SHP77 (cell line): ENCODE data around the gene WNT4.

Experiments
- DNase-seq, 2 experiments: peaks; one replicate each; lab custom pipeline; 2025; lab: John Stamatoyannopoulos, UW

Gene WNT4

DNA sequence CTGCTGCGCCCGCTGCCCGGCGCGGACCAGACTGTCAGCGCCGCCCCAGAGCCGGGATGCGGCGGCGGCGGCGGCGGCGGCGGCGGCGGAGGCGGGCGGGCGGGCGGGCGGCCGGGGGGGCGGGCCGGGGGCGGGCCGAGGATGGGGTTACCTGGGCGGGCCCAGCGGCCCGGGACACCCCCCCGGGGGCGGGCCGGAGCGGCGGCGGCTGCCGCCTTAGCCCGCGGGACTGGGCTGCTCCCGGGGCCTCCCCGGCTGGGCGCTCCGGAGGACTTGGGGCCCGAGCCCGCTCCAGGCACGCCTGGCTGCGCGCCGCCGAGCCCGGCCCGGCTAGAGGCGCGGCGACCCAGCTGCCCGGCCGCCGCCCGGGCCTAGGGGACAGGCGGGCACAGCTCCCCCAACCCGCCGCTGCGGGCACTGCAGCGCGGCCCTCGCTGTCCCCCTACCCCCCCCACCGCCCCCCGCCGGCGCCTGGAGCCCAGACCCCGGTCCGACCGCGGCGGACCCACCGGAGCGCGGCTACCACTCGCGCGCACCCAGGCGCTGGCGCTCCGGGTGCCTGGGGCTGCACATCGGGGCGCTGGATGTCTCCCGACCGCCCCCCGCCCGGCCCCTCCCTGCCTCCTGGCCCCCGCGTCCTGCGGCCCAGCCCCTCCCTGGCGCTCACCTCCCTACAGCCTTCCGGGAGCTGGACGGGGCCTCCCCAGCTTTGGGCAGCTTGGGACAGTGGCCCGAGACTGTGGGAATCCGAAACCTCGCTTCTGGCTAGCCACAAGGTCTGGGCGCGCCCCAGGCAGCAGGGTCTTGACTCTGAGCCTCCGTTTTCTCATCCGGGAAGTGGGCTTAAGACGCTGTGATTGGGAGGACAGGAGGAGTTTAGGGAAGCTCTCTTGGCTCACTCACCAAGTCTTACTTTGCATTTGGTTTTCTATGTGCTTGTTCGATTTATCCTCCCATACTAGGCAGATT, at the start of gene WNT4:
Gene WNT4, minus strand, starts transcription at position 33 of the 969 bp plus-strand sequence. CDS start 175 bp downstream, outside the sequence.
- peak in 1 of 2 experiments; percentile 25 for DNase-seq

GRCh38 chr1:22190731-22191130, 47.8 kb upstream of the WNT4 start:
- no peak for DNase-seq

DNA sequence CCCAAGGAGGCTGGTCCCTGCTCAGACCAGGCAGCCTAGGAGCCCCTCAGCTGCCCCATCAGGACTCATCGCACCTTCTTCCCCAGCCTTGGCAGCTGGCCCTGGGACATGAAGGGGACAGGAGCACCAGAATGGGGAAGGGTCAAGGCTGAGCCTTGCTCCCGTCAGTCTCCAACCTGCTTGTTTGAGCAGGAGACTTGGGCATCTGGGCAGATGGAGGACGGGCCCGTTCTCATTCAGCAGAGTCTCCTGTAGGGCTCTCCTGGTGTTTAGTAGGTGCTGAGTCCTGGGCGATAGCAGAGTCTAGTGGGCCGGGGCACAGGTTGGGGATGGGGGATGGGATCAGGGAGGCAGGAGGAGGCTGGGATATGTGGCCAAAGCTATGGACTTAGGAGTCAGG, 47.4 kb upstream of the WNT4 start:
- DNase-seq, result no peak

- DNase-seq, result no peak
Measured at GRCh38 chr1:22189619-22190018, 46.7 kb upstream of the WNT4 start.

- DNase-seq, result no peak
Measured at GRCh38 chr1:22188914-22189313, 46.0 kb upstream of the WNT4 start.

GRCh38 chr1:22188436-22188835, 45.5 kb upstream of the WNT4 start:
- no peak for DNase-seq

GRCh38 chr1:22186311-22186710, 43.4 kb upstream of the WNT4 start:
- DNase-seq, result no peak

GRCh38 chr1:22184892-22185612, 42.2 kb upstream of the WNT4 start:
- DNase-seq, result peak; percentile 82 to 88

DNA sequence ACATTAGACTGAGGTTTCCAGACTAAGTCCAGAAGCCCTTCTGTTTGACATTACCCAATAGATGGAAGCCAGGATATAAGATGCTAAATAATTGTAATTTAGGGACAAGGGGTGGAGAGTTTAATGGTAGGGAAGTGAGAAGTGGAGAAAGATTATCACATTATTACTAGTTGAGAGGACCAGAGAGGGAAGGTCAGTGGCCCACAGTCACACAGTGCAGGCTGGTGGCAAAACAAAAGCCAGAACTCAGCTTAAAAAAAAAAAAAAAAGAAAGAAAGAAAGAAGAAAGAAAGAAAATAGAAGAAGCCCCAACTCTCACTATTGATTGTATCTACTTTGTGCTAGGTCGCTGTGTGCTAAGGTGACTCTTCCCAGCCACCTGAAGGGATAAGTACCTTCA, 41.6 kb upstream of the WNT4 start:
- DNase-seq, result no peak

DNA sequence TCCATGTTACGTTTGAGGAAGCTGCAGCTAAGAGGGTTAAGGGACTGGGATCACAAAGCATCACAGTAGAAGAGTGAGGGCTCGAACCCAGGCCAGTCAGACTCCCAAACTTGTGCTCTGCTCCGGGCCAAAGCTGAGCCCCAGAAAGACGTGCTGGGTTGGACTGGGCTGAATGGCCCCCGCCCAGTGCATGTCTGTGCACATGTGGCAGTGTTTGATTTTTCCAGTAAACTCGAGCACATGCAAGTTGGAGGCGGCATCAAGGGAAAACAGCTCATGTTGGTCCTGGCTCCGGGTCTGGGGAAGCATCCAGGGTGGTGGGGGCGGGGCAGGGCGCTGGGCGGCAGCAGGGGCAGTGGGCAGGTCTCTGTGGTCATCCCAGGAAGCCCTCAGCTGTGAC, 39.8 kb upstream of the WNT4 start:
- no peak for DNase-seq

GRCh38 chr1:22179197-22179803, 36.4 kb upstream of the WNT4 start:
- no peak for DNase-seq

DNA sequence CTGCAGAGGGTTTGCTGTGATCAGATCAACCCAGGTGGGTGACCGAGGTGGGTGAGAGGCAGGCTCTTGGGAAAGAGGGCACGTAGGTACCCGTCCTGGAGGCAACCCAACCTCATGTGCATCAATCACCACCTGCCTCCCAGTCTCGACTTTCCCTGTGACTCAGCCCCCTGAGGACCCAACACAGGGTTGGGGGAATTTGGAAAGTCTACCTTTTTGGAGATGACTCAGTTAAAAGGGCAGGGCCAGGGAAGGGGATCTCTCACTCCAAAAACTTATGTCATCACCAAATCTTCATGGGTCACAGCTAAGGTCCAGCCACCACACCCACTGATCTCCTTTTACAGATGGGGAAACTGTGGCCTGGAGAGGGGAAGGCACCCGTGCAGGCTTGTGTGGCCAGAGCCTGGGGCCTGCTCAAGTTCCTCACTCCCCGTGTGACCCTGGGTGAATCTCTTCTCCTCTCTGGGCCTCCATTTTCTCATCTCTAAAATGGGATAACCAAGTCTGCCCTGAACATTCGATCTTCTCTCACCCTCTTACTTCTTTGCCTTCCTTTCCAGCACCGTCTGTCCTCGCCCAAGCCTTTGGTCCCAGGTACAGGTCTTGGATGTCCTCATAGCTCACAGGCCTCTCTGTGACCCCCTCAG, 34.6 kb upstream of the WNT4 start:
- no peak for DNase-seq

- peak; percentile 33 to 63 for DNase-seq
Measured at GRCh38 chr1:22176258-22176657, 33.4 kb upstream of the WNT4 start.

DNA sequence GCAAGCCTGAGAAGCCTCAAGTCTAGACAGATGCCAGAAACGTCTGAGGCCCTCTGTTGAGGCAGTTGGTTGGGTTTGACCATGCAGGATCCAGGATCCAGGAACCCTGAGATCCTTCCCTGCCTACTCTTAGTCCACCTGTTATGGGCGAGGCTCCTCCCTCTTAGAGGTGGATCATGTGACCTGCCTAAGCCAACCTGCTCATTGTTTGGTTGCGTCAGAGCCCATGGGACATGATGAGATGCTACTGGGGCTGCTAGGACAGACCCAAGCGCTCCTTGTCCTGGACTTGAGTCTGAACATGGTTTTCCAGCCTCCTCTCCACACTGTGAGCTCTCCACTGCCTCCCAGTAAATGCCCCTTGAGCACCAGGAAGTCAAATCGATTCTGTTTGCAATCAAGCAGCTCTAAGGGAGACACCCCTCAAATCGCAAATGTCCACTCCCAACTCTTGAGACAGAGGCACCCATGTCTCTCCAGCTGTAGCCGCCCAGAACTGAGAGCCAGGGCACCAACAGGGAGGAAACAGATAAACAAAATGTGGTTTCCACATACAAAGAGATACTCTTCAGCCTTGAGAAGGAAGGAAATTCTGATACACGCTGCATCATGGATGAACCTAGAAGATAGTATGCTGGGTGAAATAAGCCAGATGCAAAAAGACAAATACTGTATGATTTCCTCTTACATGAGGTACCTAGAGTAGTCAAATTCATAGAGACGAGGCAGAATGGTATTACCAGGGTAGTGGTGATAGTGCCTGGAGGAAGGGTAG, 31.7 kb upstream of the WNT4 start:
- DNase-seq, result no peak

- DNase-seq, result no peak
Measured at GRCh38 chr1:22171951-22172715, 29.2 kb upstream of the WNT4 start.

GRCh38 chr1:22169816-22170215, 26.9 kb upstream of the WNT4 start:
- no peak for DNase-seq

GRCh38 chr1:22168412-22168973, 25.6 kb upstream of the WNT4 start:
- DNase-seq, result no peak

GRCh38 chr1:22166439-22166838, 23.5 kb upstream of the WNT4 start:
- no peak for DNase-seq

DNA sequence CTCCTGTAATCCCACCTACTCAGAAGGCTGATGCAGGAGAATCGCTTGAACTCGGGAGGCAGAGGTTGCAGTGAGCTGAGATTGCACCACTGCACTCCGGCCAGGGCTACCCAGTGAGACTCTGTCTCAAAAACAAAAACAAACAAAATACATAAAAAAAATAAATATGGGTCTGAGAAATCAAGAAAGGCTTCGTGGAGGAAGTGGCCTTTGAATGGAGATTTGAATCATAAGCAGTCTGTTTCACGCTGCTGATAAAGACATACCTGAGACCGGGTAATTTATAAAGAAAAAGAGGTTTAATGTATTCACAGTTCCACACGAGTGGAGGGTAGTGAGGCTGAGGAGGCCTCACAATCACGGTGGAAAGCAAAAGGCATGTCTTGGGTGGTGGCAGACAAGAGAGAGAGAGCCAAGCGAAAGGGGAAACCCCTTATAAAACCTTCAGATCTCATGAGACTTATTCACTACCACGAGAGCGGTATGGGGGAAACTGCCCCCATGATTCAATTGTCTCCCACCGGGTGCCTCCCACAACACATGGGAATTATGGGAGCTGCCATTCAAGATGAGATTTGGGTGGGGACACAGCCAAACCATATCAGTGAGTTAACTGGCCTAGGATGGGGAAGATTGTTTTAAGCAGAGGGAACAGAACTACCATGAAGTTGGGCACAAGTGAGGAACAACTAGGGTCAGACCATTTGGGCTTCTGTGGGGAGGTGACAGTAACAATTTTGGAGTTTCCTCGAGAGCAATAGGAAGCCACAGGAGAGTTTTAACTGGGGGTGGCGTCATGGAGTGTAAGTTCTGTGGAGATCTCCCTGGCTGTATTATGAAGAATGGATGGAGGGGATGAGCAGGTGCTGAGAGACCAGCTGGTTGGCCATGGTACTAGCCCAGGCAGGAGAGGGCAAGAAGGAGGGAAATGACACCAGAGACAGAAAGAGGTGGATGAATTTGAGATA, 22.2 kb upstream of the WNT4 start:
- DNase-seq, result no peak
